Thymus (tissue), 11 donors: ENCODE measurements around the gene TANGO2. TPM values are rescaled to one million over a fixed set of nuclear protein-coding genes. Genes with fewer than 3 reads are reported as not detected.

Experiments
- DNase-seq, 9 donors: peaks; one replicate each; pipeline ENCODE4 v3.0.0-alpha.2; 2013; ENCODE audit warnings: low spot score in 9 of 9, low read depth in 6 of 9, missing footprints in 1 of 9
- H3K27ac ChIP-seq, 2 donors: one replicate each; pipeline ENCODE4 v1.5.1; 2013; ENCODE audit warnings: control low read depth in 1 of 2, low read depth in 1 of 2, low read length in 1 of 2, mild to moderate bottlenecking in 1 of 2, moderate library complexity in 1 of 2
- H3K27me3 ChIP-seq, 2 donors: one replicate each; pipeline ENCODE4 v1.5.1; 2013; ENCODE audit warnings: low read length in 1 of 2; ENCODE audit not compliant: control insufficient read depth in 2 of 2, insufficient read depth in 1 of 2
- H3K36me3 ChIP-seq, 2 donors: one replicate each; pipeline ENCODE4 v1.5.1; 2013; ENCODE audit warnings: low read length in 1 of 2, mild to moderate bottlenecking in 1 of 2, moderate library complexity in 1 of 2; ENCODE audit not compliant: control insufficient read depth in 2 of 2, insufficient read depth in 2 of 2
- H3K4me1 ChIP-seq, 2 donors: one replicate each; pipeline ENCODE4 v1.5.1; 2013; ENCODE audit warnings: low read length in 2 of 2; ENCODE audit not compliant: control insufficient read depth in 2 of 2, insufficient read depth in 2 of 2
- H3K4me3 ChIP-seq, 2 donors: one replicate each; pipeline ENCODE4 v1.5.1; 2013; ENCODE audit warnings: low read length in 2 of 2, control low read depth in 1 of 2, mild to moderate bottlenecking in 1 of 2
- H3K9me3 ChIP-seq, 2 donors: one replicate each; pipeline ENCODE4 v1.5.1; 2013; ENCODE audit warnings: low read length in 1 of 2, mild to moderate bottlenecking in 1 of 2; ENCODE audit not compliant: control insufficient read depth in 2 of 2, insufficient read depth in 1 of 2
- WGBS: extraction: QIAGEN DNeasy Blood & Tissue Kit; methylation state at CpG from one replicate; pipeline ENCODE4 v1.1.7; 2013; 5-methylcytosine and 5-hydroxymethylcytosine counted together
- polyA plus RNA-seq: library from polyadenylated mRNA; stranded (reverse); fragments of 200-250 nt; gene quantifications from one replicate; pipeline ENCODE4 v1.2.3, GENCODE V29; 2013
- total RNA-seq: library from RNA; stranded (reverse); fragments of 120-200 nt; gene quantifications from one replicate; pipeline ENCODE4 v1.2.4, GENCODE V29; 2013
- donor health status: healthy.

The TANGO2 gene
- total and polyA plus RNA-seq, 2 donors, result 15.9 to 19.7 TPM

DNA sequence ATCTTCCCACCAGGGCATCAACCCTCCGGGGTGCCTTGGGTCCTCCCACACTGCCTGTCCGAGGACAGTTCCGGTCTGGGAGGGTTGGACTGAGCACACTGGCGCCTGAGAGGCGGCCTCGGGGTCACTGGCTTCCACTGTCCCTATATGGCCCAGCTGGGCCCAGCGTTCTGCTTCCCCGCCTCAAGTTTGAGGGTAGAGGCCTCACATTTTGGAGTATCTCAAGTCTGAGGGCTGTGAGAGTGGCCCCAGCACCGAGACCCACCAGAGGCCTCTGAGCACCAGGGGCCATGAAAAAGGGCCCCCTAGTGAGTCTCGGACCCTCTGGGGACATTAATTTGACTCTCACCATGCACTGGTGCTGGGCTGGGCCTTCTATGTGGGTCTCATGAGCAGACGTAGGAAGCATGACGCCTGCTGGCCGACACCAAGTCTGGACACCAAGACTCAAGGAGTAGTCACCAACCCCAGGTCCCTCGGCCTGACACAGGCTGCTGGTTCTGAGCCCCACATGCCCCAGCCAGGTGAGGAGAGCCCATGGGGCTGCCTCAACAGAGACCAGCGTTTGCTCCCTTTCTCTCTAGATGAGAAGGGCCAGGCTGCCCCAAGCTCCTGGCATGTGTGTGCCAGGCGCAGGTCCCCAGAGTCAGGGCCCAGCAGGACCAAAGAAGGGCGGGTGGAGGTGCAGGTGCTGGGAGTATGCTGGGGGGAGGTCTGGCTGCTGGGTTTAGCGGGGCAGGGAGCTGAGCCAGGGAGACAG is 31.8 kb upstream of the TANGO2 start:
- peaks cover 0 to 15% of the 10 kb centered on the region in 2 donors for H3K27me3 ChIP-seq
- WGBS, result 97% methylated on average over 18 of the region's 18 CpGs
- H3K9me3 ChIP-seq, result no peaks in the 10 kb centered on the region
- peaks cover 7 to 12% of the 10 kb centered on the region in 2 donors for H3K4me1 ChIP-seq
- H3K36me3 ChIP-seq, result no peaks in the 10 kb centered on the region
- no peak overlapping the region for H3K27ac ChIP-seq
- H3K4me3 ChIP-seq, result no peak overlapping the region
- no peak for DNase-seq

DNA sequence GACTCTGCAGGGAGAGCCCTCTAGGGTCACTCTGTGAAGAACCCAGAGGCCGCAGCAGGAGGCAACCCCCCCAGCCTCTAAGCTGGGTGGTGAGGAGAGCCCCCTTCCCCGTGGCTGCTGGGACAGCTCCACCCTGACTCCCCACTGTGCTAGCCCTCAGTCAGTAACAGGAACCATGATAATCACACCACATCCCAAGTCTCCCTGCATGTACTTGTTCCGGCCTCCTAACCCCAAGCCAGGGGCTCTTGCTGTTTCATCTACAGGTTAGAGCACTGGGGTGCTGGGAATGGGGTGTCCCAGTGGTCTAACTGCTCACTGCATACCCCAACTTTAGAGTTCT is 31.2 kb upstream of the TANGO2 start:
- WGBS, result 91% methylated on average over 3 of the region's 3 CpGs
- H3K27me3 ChIP-seq, result peaks cover 0 to 15% of the 10 kb centered on the region in 2 donors
- peaks cover 7 to 12% of the 10 kb centered on the region in 2 donors for H3K4me1 ChIP-seq
- H3K4me3 ChIP-seq, result no peak overlapping the region
- DNase-seq, result no peak
- no peaks in the 10 kb centered on the region for H3K9me3 ChIP-seq
- no peak overlapping the region for H3K27ac ChIP-seq
- H3K36me3 ChIP-seq, result no peaks in the 10 kb centered on the region

- Histone ChIP-seq H3K4me1 (peaks cover 7 to 12% of the 10 kb centered on the region in 2 donors), H3K4me3 (no peak overlapping the region), H3K27ac (no peak overlapping the region), H3K36me3 (no peaks in the 10 kb centered on the region), H3K27me3 (peaks cover 0 to 15% of the 10 kb centered on the region in 2 donors), H3K9me3 (no peaks in the 10 kb centered on the region)
- no peak for DNase-seq
- WGBS, result 49% methylated on average over 2 of the region's 2 CpGs
These were observed 30.7 kb upstream of the TANGO2 start for GRCh38 chr22:19990188-19990587.

DNA sequence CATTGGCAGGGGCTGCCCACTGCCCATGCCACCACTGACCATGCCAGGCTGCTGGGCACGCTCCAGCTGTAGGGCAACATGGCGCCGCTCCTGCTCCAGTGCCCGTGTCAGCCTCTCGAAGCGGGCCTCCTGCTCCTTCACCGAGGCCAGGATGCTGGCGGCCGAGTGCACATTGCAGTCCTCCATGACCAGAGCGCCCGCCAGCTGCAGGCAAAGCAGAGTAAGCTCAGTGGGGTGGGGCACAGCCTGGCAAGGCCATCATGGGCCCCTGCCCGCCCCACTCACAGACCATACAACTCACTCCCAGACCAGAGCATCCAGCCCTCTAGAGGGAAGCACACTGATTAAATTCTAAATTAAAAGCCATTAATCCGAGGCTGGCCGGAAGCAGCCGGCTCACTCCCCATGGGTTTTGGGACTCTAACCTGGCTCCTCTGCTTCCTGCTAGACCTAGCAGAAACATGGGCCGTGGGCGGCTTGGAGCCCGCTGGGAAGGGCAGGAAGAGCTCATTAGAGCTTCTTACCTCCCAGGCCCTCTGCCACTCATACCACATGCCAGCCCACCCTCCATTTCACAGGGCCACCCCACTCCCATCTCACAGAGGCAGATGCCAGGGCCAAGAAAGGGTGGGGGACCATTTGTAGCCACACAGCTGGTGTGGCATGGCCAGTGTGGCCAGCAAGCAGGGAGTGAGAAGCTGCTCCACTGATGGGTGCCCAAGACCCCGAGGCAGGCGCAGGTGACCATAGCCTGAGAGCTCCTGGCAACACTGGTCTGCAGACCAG is 30.1 kb upstream of the TANGO2 start:
- no peak for DNase-seq
- Histone ChIP-seq H3K4me1 (peaks cover 7 to 11% of the 10 kb centered on the region in 2 donors), H3K36me3 (no peaks in the 10 kb centered on the region), H3K27me3 (peaks cover 0 to 13% of the 10 kb centered on the region in 2 donors), H3K9me3 (no peaks in the 10 kb centered on the region), H3K4me3 (no peak overlapping the region), H3K27ac (no peak overlapping the region)
- 97% methylated on average over 20 of the region's 20 CpGs for WGBS

DNA sequence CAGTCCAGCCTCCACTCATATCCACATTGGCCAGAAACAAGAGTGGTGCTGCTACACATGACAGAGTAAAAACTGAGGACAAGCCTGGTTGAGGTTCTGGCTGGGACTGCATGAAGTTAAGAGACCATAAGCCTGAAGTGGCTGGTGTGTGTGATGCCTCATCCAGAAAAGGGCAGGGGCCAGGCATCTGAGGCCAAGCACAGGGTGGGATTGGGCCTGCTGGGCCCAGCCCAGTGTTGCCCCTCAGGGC is 29.6 kb upstream of the TANGO2 start:
- Histone ChIP-seq H3K9me3 (no peaks in the 10 kb centered on the region), H3K27ac (no peak overlapping the region), H3K4me3 (no peak overlapping the region), H3K4me1 (peaks cover 4 to 6% of the 10 kb centered on the region in 2 donors), H3K27me3 (peaks cover 0 to 8% of the 10 kb centered on the region in 2 donors), H3K36me3 (no peaks in the 10 kb centered on the region)
- DNase-seq, result no peak

GRCh38 chr22:19991645-19992451 is 29.1 kb upstream of the TANGO2 start:
- DNase-seq, result no peak
- Histone ChIP-seq H3K4me3 (no peak overlapping the region), H3K27ac (no peak overlapping the region), H3K27me3 (peaks cover 0 to 5% of the 10 kb centered on the region in 2 donors), H3K9me3 (no peaks in the 10 kb centered on the region), H3K36me3 (no peaks in the 10 kb centered on the region), H3K4me1 (peaks cover 0 to 2% of the 10 kb centered on the region in 2 donors)
- 96% methylated on average over 23 of the region's 23 CpGs for WGBS

DNA sequence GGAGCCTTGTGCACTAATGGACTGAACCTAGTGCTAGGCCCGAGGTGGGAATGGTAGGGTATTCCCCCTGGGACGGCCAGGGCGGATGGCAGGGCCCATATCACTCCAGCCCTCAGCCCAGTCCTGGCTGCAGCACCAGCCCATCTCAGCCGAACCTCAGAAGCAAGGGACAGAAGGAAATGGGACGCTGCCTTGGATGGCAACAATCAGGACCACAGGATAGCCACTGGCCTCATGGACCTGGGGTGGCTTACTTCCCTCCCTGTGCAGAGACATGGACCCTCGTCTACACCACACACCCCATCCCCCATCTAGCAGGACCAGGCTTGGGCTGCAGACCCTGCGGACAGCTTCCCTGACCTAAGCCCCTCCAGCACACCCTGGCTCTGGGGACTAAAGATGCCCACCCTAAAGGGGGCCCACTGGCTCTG is 28.4 kb upstream of the TANGO2 start:
- Histone ChIP-seq H3K4me1 (peaks cover 0 to under 1% of the 10 kb centered on the region in 2 donors), H3K9me3 (no peaks in the 10 kb centered on the region), H3K36me3 (no peaks in the 10 kb centered on the region), H3K27me3 (peaks cover 0 to 2% of the 10 kb centered on the region in 2 donors), H3K4me3 (no peak overlapping the region), H3K27ac (no peak overlapping the region)
- 95% methylated on average over 7 of the region's 7 CpGs for WGBS
- no peak for DNase-seq

GRCh38 chr22:19992921-19993355 is 28.0 kb upstream of the TANGO2 start:
- no peak overlapping the region for H3K27ac ChIP-seq
- no peaks in the 10 kb centered on the region for H3K9me3 ChIP-seq
- no peak overlapping the region for H3K4me3 ChIP-seq
- no peaks in the 10 kb centered on the region for H3K4me1 ChIP-seq
- no peaks in the 10 kb centered on the region for H3K36me3 ChIP-seq
- DNase-seq, result no peak
- no peaks in the 10 kb centered on the region for H3K27me3 ChIP-seq
- 98% methylated on average over 6 of the region's 6 CpGs for WGBS

DNA sequence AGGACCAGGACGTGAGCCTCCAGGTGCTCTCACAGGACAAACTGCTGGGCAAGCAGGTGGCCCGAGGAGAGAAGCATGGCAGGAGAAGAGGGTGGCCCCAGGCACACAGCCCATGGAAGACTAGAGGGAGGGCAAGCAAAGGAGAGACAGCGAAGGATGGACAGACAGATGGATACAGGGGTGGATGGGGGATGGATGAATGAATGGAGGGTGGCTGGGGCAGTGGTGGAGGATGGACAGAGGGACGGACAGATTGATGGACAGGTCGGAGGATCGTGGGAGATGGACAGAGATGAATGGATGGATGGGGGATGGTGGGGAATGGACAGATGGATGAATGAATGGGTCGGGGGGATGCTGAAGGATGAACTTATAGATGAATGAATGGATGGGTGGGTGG is 27.0 kb upstream of the TANGO2 start:
- H3K27ac ChIP-seq, result no peak overlapping the region
- H3K4me3 ChIP-seq, result no peak overlapping the region

More for the DNA sequence above, 27.0 kb upstream of the TANGO2 start:
- DNase-seq, result no peak
- WGBS, result 94% methylated on average over 7 of the region's 7 CpGs
- no peaks in the 10 kb centered on the region for H3K9me3 ChIP-seq
- H3K4me1 ChIP-seq, result no peaks in the 10 kb centered on the region
- no peaks in the 10 kb centered on the region for H3K27me3 ChIP-seq
- no peaks in the 10 kb centered on the region for H3K36me3 ChIP-seq
